HG02610 (cell line): Measurements from ENCODE around the gene BRINP1.

Experiments used
- ATAC-seq: cut with Tn5 transposase; IDR thresholded peaks from one replicate; pipeline ENCODE4 v1.9.1; 2021; ENCODE audit warnings: mild to moderate bottlenecking, moderate library complexity; ENCODE audit not compliant: unreplicated experiment

The BRINP1 gene

DNA sequence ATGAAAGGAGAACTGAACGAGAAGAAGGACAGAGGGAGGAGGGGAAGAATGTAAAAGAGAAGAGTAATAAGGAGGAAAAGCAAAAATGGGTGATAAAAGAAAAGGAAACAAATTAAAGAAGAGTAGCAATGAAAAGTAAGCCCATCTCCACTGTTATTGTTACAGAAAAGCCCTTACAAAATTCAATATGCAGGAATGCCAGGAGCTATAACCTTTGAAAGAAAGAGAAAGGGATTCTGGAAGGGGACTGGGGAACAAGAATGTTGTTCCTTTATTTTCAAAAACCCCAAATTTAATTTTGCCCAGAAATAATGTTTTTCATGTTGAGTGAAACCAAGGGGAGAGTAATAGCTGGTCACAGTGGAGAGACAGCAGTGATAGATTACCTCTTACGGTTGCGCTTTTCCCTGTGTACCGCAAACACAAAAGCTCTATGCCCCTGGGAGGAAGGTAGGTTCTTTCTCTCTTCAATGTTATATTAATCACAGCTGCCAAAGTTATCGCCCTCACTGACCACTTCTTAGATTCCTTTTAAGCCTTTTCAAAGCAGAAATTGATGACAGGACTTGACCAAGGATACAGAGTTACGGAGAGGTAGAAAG, 86.7 kb downstream of the BRINP1 start:
- no peak for ATAC-seq

DNA sequence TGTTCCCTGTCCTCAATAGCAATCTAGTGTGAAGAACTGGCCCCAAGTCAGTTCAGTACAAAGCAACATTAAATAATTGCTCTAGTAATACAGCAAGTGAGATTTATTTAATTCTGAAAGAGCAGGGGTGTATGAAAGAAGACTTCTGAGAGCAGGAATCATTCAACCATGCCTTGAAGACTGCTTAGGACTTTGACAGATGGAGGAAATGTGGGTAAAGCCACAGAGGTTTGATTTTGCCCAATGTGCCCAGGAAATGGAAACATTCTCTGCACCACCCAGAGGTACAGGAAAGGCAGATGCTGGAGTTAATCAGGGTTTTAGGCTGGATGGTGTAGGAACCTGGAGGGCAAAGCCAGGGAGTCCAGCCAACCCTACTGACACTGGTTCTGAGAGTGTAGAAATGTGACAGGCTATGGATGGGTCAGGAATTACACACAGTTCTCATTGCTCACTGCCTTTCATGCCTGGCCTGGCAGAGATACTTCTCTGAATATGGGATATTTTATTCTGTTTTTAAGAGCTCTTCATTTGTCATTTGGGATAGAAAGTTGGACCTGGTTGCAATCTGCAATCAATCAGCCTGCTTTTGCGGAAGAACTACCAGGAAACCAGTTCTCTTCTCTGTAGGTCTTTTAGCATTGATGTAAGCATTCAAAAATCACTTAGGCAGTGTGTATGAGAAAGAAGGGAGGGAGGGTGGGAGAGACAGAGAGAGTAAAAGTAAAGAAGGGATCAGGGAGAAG, 88.3 kb downstream of the BRINP1 start:
- no peak for ATAC-seq

DNA sequence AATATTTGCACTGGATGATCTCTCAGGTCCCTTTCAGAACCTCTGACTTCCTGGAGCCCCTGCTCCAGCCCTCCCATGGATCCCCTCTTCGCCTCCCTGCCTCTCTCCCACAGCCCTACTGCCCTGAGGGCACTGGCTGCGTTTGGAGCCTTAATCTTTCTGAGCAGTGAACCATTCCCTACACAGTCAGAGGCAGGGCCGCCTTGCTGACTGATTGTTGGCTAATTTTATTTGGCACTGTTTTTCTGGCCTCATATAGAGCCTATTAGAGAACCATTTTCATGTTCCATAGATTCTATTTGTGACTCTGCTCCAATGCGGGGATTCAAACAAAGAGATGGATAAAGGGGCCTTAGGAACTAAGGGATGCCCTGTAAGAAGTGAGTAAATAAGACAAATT, 91.1 kb downstream of the BRINP1 start:
- no peak for ATAC-seq

DNA sequence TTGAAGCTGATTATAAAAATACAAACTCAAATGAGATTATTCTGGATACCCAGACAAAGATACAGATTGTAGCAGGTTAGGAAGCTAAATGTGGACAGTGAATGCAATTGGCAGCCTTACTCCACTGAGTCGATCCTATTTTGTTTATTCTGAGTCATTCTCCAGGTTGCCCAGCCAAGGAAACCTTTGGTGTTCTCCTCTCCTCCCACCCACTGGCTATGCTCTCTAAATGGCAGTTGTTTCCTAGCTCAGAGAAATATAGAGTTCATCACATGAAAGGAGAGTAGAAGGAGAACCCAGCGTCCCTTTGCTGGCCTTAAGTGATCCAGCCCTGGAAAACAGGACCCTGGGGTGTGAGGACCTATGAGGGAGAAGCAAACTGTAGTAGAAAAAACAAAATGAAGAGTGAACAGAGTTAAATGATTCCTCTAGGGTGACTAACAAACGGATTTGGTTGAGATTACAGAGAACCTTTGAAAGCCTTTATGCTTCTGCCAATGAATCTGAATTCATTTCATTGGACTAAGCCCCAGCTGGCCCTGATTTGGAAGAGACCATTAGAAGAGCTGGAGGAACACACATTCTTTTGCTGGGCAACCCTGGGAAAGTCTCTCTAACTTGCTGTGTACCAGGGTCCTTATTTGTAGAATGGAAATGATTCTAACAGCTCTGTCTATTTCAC, 95.1 kb downstream of the BRINP1 start:
- no peak for ATAC-seq

DNA sequence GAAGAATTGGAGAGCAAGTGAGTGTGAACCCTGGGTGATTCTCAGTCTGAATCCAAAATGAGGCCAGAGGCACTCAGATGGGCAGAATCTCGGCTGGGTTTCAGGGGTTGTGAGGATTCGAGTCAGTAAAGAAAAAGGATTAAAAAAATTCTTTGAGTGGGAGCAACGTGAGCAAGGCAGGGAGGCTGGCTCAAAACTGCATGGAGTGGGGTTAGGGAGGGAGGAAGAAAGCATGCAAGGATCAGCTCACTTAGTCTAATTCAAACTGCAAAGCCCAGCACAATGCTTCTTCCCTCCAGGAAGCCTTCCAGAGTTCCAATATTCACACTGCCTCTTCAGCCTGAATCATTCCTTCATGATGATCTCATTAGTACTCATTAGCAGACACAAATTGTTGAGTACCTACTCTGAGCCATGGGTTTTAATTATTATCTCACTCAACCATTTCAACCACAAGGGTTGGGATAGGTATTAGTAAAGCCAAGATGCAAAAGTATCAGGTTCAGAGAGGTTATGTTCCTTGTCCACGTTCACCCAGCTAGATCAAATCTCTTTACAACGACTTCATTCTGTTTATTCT, 95.8 kb downstream of the BRINP1 start:
- ATAC-seq = no peak

DNA sequence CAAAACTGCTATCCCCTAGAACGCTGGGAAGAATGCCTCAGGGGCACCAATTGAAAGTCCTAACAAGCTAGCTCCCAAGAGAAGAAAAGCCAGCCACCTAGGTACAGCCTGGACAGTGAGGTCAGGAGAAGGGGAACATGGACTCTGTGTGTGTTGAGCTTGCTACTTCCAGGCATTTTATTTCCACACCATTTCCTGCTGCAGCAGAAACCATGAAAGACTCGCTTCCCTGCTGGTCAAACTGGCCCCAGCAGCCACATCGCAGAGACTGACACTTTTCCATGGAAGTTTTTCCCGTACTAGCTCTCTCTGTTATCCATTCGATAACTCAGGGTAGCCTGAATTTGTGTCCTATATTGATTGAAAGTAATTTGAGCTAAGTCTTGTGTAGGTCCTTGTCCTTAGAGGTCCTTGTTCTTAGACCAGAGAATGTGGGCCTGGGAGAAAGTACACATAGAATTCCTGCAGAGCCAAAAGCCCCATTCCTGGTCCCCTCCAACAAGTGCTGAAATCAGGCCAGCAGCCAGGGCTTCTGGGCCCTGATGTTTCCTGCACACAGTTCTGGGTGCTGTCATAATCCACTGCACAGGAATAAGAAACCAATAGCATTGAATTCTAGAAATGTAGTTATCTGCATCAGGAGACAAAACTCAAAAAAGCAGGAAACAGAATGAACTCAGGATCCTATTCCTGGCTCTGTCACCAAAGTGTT, 96.6 kb downstream of the BRINP1 start:
- no peak for ATAC-seq

DNA sequence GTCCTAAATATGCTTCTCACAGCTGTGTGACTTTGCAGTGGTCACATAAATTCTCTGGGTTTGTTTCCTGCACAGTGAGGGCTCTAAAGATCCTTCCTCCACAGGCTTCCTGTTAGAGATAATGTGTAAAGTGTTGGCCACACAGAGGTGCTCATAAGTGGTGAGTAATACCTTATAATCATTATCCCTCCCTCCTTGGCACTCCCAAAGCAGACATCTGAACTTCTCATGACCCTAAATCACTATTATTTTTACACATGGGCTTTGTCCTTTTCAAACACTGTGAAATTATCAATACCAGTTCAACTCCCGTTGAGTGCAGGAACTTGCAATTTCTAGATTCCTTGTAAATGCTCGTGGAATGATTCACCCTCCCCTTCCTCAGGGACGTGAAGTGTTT, 100.2 kb downstream of the BRINP1 start:
- ATAC-seq = no peak

DNA sequence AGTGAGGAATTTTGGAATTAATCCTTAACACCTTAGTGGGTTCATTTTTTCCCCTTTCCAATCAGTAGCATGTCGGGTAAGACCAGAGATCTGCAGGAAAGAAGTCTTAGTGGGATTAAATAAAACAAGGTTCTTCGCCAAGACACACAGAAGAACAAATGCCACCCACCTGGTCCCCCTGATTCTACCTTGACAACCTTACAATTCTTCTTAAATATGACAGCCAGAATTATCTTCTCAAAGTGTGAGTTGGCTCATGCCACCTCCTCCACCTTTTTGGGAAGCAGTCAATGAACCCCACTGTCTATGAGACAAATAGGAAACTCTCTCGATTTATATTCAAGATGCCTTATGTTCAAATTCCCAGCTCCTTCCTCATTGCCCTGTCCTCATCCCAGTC, 105.1 kb downstream of the BRINP1 start:
- ATAC-seq = no peak

DNA sequence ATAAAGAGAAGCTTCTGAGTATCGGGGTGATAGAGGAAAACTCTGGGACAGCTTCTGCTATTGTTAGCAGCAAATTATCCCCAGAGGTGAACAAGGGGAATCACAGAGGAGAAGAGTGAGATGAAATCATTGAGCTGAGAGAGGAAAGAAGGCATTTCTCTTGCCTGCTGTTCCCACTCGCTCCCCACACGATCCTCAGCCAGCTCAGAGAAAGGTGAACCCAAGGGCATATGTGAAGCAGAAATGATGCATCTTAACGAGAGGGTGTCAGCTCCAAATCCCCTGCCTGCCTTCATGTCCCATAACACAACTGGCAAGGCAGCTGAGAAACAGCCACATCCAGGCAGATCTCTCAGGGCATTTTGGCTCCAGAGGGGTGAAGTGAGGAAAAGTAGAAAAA, 111.6 kb downstream of the BRINP1 start:
- ATAC-seq = no peak

DNA sequence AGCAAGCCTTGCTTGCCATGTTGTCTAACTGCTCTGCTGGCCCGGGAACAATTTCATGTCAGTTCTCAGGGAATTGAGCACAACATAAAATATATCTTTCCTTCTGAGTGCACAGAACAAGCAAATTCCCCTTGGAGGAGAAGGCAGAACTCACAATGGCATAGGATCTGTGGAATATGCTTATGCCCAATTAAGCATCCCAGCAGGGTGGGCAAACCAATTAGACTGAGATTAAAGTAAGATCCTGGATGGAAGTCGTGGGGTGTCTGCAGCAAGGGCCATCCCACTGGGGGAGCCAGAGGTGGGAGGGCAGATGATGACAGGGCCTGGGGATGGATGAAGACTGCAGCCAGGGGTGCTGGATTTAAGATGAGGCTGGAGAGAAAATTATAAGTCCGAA, 114.1 kb downstream of the BRINP1 start:
- no peak for ATAC-seq

DNA sequence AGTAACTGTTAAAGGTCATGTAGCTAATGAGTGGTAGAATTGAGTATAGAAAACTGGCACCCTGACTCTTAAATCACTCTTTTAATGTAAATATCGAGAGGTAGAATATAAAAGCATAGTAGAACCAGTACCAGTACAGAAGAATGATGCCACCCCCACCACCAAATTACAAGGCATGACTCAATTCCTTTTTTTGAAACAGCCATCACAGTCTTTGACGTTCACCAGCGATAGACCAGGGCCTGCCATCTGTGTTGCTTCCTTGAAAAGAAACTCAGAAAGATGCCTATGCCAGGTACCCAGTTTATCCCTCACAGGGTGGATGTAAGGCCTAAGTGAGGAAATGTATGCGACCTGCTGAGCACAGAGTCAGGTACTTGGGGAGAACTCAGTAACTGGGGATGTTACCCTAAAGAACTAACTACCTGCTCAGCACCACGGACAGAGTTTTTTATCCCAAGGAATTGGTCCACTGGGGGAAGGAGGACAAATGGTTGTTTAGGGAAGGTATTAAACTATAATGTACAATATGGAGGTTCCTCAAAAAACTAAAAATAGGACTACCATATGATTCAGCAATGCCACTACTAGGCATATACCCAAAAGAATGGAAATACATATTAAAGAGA, 116.5 kb downstream of the BRINP1 start:
- ATAC-seq = no peak

DNA sequence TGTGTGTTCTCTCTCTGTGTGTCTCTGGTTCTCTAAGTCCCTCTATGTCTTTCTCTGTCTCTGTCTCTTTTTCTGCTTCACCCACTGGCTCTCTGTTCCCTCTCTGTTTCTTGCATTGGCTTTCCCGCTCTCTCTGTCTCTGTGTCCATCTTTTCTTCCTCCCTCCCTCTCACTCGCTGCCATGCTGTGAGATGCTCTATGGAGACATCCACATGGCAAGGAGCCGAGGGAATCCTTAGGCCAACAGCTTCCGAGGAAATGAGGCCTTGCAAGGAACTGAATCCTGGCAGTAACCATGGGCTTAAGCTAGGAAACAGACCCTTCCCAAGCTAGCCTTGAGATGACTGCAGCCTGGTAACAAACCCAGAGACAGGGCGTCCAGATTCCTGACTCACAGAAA, 117.3 kb downstream of the BRINP1 start:
- no peak for ATAC-seq

DNA sequence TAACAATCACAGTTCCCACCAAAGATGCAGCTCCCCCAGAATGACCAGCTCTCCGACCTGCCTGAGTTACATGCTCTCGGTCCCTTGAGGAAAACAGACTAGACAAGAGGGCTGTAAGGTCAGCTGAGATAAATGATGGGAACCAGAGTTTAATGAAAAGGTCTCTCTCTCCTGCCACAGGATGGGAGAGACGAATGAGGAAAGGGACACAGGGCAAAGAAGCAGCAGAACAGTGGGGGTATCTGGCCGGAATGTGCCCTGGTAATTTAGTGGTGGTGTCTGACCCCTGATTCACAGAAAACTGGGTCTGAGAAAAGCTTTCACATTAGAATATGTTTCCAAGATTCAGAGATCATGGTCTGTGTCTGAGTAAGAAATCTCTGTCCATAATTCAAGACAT, 118.5 kb downstream of the BRINP1 start:
- ATAC-seq = no peak

DNA sequence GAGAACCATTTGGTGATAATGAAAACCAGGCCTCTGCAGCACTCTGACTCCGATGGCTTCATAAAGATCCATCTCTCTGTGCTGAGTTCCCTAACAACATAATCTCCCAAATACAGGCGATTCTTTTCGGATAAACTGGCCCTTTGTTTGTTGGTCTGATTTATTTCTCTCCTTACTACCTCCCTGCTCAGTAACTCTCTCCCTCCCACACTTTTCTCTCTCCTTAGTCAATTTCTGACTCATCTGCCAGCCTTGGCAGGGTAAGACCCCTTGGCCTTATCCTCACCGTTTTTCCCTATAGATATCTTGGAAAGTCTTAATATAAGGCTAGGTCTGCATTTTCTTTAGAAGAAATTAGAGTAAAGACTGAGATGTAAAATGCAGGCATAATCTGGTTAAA, 128.7 kb downstream of the BRINP1 start:
- ATAC-seq = no peak

DNA sequence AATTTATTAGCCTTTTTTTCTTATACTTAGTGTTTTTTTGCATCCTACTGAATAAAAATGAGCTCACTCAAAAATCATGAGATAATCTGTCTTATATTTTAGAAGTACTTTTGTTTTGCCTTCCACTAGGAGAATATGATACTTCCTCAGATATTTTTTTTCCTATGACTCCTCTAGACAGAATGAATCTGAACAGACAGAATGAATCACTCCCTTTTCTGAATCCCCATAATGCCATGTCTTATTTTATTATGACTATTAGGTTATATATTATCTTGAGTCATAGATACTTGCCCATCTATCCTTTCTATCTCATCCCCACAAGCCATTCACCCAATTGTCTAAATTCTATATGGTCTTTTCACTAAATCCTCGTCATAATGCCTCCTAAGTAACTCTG, 134.6 kb downstream of the BRINP1 start:
- no peak for ATAC-seq

DNA sequence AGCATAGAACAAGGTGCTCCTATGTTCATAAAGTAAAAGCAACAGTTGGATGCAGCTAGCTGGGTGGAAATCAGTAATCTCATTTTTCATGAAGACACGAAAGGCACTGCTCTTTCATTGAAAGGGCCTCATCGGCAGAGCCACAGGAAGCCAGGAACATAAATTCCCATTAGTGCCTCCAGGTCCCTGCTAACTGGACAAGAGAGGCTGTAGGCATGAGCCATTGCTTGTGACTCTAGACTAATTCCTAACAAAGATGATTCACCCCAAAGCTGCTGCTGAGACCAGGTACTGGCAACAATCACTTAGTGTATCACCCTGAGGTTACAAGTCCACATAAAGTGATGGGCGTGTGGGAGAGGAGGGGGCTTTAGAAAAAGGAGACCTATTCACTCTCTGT, 141.8 kb downstream of the BRINP1 start:
- no peak for ATAC-seq

DNA sequence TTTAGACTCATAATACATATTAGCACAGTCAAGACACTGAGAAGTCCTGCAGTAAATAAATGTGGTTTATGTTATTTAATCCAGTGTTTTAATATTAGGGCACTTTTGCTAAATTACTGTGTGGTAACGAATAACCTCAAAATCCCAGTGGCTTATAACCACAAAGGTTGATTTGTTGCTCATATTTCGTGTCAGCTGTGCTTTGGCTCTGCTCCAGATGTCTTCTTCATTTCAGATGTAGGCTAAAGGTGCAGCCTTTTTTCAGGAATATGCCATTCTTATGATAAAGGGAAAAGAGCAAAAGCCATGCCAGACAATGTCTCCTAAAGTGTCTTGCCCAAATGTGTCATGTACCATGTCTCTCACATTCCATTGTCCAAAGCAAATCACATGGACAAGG, 144.8 kb downstream of the BRINP1 start:
- no peak for ATAC-seq

DNA sequence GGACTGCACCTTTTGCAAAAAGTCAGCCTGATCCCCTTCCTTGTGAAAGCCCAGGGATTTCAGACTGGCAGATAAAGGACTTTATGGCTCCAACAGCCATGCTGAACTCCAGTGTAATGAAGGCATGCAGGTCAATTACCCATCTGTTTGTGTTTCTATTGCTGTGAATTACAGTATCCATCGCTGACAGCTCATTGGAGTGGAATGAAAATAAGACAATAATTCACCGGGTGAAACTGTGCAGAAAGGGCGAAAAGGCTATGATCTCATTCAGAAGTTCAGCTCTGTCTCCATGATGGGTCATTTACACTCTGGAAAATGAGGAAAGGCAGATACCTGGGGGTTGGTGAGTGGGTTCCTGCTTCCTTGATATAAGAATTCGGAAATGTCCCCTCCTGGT, 148.0 kb downstream of the BRINP1 start:
- no peak for ATAC-seq

DNA sequence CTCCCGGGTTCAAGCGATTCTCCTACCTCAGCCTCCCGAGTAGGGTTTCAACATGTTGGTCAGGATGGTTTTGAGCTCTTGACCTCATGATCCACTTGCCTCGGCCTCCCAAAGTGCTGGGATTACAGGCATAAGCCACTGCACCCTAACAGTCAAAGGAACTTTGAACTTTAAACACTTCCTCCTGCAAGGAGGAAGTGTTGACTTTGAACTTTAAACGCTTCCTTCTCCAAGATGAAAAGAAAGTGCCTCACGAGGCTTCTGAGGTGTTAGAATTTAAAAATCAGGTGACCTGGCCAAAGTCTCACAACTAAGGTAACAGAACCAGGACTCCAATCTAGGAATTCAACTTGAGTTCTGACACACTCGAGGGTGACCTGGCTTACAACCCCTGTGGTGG, 150.9 kb downstream of the BRINP1 start:
- no peak for ATAC-seq

DNA sequence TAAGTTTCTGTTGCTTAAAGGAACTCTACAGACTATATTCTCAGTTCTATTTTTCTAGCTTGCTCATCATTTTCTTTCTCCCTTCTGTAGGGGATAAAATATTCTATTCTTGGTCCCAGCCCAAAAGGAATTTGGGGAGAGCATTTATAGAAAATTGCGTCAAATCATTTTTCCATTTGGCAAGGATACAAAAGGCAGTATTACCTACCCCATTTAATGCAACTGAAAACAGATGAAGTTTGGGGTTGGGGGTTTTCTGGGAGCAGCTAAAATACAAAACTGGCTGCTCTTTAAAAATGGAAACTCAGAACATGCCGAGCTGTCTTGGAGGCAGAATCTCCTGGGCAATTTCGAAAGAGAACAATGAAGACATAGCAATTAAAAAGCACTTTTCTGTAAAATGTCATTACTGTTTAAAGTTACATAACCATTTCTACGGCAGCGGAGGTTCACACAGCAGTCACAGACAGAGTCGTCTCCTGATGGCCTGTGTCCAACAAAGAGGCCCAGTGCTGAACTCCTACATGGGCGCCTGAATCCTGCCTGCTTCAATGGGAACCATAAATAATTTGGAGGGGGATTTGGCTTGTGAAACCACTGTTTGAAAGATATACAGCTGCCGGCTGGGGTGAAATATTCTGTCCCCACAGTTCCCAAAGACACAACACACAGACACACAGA, 152.4 kb downstream of the BRINP1 start:
- no peak for ATAC-seq
